Spleen (tissue), 7 donors: ENCODE results near the gene NXPH4.

Experiments
- CTCF ChIP-seq, 11 experiments: fragments of 200-600 bp in 7 of 11; fragments of 450-650 bp in 4 of 11; sonication (generic) in 4 of 11; IDR thresholded peaks in 8 of 11; conservative IDR thresholded peaks in 3 of 11; 1 replicate in 7 of 11; 2 replicates in 4 of 11; pipeline versions ENCODE4 v1.4.0 to v1.8.0; 2016 to 2021; ENCODE audit warnings: antibody characterized with exemption in 11 of 11, inconsistent platforms in 4 of 11, mild to moderate bottlenecking in 1 of 11
- POLR2A ChIP-seq, 3 donors: fragments of 450-650 bp; IDR thresholded peaks; one replicate each; pipeline ENCODE4 v1.5.1; 2017; ENCODE audit warnings: antibody characterized with exemption in 3 of 3, mild to moderate bottlenecking in 1 of 3
- donor health status: DM: no; HTN: no; CAD: no; lungs with moderate emphysema.
- donor health status: DM: no; HTN: no; CAD: no.
- donor health status: DM: no; HTN: no; CAD: no.

- no peak for TF ChIP-seq POLR2A (IDR thresholded peaks at IDR 0.05)
- TF ChIP-seq CTCF (IDR thresholded peaks at IDR 0.05 in 8 of 11, conservative IDR thresholded peaks at IDR 0.05 in 3 of 11), result no peak
These were observed 24.4 kb downstream of the NXPH4 start for GRCh38 chr12:57240926-57241401.
